ENCODE data around the gene BCKDHB. TPM values are rescaled to one million over a fixed set of nuclear protein-coding genes. Genes with fewer than 3 reads are reported as not detected.

The BCKDHB gene
- total RNA-seq, 2 donors from 2014 or later = 10.3 to 13.2 TPM

DNA sequence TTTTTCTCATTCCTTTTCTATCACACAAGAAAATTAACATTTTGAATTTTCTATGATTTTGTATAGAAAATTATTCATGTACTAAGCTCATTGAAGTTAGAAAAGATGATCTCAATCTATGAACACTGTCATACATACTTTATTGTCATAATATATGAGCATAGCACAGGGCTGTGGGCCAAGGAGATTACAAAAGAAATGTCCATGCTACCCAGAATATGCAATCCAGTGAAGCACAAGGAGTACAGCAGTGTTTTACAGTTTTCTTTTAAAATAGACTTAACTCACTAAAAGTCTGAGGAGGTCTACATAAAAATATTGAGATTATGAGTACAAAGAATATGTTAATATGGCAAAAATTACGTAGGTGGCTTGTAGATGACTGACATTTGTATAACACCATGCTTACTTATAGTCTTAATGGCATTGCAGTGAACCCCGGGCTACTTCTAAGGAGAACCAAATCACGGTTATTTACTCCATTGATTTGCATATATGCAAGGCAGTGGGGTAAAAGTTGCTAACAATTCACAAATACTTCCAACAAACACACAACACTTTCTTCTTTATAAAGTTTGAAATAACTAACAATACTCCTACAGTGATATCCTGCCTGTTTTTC lies 257.1 kb downstream of the BCKDHB start:
- H3K4me1 Mint-ChIP-seq = no peaks in the 10 kb centered on the region
- no peaks in the 10 kb centered on the region for H3K27me3 Mint-ChIP-seq
- DNase-seq (no peak), ATAC-seq (no peak)
- no peak overlapping the region for H3K27ac Mint-ChIP-seq
- no peaks in the 10 kb centered on the region for H3K36me3 Mint-ChIP-seq (ENCODE audit: low read depth)
- H3K4me3 Mint-ChIP-seq = no peak overlapping the region
- no peaks in the 10 kb centered on the region for H3K9me3 ChIP-seq (ENCODE audit: control insufficient read depth, low read length, poor library complexity, severe bottlenecking)

DNA sequence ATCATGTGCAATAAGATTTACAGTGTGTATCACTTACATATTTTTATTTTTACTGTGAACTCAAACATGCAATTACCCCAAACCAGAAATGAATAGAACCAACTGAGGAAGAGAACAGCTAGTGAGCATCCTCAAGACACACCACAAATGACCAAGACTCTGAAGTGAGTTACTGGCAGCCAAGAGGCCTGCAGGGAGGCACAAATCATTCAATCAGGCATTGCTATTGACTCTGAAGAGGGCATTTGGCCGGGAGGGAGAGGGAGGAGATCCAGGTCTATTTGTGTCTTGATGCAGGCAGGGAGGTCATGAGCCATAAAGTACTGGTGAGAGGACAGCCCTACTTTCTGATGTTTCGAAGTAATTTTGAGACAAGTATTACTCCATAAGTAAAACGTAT lies 257.7 kb downstream of the BCKDHB start:
- H3K4me1 Mint-ChIP-seq = no peaks in the 10 kb centered on the region
- no peak for ATAC-seq

DNA sequence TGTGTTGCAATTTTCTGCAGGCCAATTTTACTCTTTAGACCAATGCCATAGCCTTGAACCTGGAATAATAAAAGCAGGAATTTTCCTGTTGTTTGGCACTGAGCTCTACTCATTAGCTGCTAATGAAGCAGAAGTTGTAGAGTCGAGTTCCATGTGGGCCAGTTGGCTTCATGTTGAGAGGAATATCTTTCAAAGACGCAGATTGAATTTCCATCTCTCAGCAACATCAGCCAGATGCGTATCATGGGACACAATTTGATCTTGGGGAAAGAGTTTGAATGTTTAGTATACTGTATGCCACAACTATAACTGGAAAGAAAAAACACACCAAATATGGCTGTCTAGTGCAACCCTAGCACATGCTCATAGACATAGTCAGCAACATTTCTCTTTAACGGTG lies 259.6 kb downstream of the BCKDHB start:
- H3K27me3 Mint-ChIP-seq = no peaks in the 10 kb centered on the region
- ATAC-seq = no peak
- no peak for DNase-seq
- H3K27ac Mint-ChIP-seq = no peak overlapping the region
- no peaks in the 10 kb centered on the region for H3K36me3 Mint-ChIP-seq (ENCODE audit: low read depth)
- H3K4me1 Mint-ChIP-seq = no peaks in the 10 kb centered on the region
- H3K4me3 Mint-ChIP-seq = no peak overlapping the region
- no peaks in the 10 kb centered on the region for H3K9me3 ChIP-seq (ENCODE audit: control insufficient read depth, low read length, poor library complexity, severe bottlenecking)

More for the DNA sequence above, 257.7 kb downstream of the BCKDHB start:
- no peaks in the 10 kb centered on the region for H3K36me3 Mint-ChIP-seq (ENCODE audit: low read depth)
- no peak overlapping the region for H3K4me3 Mint-ChIP-seq
- H3K27me3 Mint-ChIP-seq = no peaks in the 10 kb centered on the region
- DNase-seq = no peak
- no peaks in the 10 kb centered on the region for H3K9me3 ChIP-seq (ENCODE audit: control insufficient read depth, low read length, poor library complexity, severe bottlenecking)
- no peak overlapping the region for H3K27ac Mint-ChIP-seq

DNA sequence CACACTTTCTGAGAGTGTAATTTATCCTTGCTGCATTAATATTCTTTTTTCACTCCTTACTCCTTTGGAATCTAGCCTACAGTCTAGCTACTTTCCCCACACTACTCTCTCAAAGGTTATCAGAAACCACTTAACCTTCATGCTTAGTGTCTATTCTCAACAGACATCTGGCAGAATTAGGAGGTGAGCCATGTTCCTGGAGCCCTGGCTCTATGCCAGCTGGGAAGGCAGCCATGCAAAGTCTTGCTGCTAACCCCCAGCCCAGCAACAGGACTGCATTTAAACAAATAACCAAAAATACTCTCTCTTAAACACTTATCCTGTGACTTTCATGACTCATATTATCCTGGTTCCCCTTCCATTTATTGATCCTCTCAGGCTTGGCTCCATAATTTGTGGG lies 260.2 kb downstream of the BCKDHB start:
- no peak overlapping the region for H3K27ac Mint-ChIP-seq

DNA sequence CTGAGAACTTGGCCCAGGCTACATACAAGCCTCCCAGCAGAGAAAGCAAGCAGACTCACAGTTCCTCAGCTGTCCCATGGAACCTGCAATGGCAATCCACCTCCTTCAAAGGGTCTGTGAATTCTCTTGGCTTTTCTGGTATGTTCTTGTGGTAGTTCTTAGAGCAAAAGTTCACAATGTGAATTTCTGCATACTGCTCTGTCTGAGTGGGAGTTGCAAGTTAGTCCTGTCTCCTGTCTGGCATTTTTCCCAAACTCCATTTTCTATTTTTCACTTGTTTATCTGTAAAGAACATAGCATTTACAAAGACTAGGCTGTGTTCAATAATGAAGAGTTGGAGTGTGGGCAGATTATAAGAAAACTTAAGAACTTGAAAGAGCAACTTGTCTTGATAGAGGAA lies 269.9 kb downstream of the BCKDHB start:
- Mint-ChIP-seq H3K36me3 (ENCODE audit: low read depth) (no peaks in the 10 kb centered on the region), H3K4me3 (no peak overlapping the region), H3K27me3 (no peaks in the 10 kb centered on the region), H3K4me1 (no peaks in the 10 kb centered on the region), H3K27ac (no peak overlapping the region)
- no peaks in the 10 kb centered on the region for H3K9me3 ChIP-seq (ENCODE audit: control insufficient read depth, low read length, poor library complexity, severe bottlenecking)
- DNase-seq (no peak), ATAC-seq (no peak)

More for the DNA sequence above, 260.2 kb downstream of the BCKDHB start:
- H3K4me1 Mint-ChIP-seq = no peaks in the 10 kb centered on the region
- no peak overlapping the region for H3K4me3 Mint-ChIP-seq
- no peaks in the 10 kb centered on the region for H3K9me3 ChIP-seq (ENCODE audit: control insufficient read depth, low read length, poor library complexity, severe bottlenecking)
- DNase-seq = no peak
- H3K27me3 Mint-ChIP-seq = no peaks in the 10 kb centered on the region
- ATAC-seq = no peak
- H3K36me3 Mint-ChIP-seq (ENCODE audit: low read depth) = no peaks in the 10 kb centered on the region

DNA sequence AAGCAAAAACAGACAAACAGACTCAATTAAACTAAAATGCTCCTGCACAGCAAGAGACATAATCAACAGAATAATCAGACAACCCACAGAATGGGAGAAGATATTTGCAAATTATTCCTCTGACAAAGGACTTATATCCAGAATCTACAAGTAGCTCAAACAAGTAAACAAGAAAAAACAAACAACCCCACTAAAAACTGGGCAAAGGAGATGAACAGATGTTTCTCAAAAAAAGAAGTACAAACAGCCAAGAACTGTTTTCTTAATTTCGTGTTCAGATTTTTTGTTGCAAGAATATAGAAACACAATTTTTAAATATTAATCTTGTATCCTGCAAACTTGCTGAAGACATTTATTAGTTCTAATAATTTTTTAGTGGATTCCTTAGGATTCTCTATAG lies 274.1 kb downstream of the BCKDHB start:
- no peak overlapping the region for H3K27ac Mint-ChIP-seq
- ATAC-seq (no peak), DNase-seq (no peak)
- H3K36me3 Mint-ChIP-seq (ENCODE audit: low read depth) = no peaks in the 10 kb centered on the region
- H3K9me3 ChIP-seq (ENCODE audit: control insufficient read depth, low read length, poor library complexity, severe bottlenecking) = no peaks in the 10 kb centered on the region
- H3K27me3 Mint-ChIP-seq = no peaks in the 10 kb centered on the region
- no peaks in the 10 kb centered on the region for H3K4me1 Mint-ChIP-seq
- H3K4me3 Mint-ChIP-seq = no peak overlapping the region

DNA sequence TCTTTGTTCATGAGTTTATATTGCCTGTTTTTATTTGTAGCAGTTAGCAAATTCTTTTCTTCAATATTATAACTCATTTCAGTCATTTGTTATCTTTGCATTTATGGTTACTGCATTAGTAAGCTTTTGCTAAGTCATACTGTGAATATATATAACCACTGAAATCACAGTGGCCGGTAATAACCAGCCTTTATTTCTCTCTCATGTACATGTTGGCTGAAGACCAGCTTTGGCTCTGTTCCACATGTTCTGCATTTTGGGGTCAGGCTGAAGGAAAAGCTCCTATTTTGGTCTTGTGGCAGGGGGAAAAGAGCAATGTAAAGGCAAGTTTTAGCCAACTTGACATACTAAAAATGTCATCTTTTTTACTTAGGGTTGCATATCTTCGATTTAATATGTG lies 276.3 kb downstream of the BCKDHB start:
- Mint-ChIP-seq H3K27ac (no peak overlapping the region), H3K4me3 (no peak overlapping the region), H3K36me3 (ENCODE audit: low read depth) (no peaks in the 10 kb centered on the region), H3K4me1 (no peaks in the 10 kb centered on the region), H3K27me3 (no peaks in the 10 kb centered on the region)
- ATAC-seq (no peak), DNase-seq (no peak)
- H3K9me3 ChIP-seq (ENCODE audit: control insufficient read depth, low read length, poor library complexity, severe bottlenecking) = no peaks in the 10 kb centered on the region

DNA sequence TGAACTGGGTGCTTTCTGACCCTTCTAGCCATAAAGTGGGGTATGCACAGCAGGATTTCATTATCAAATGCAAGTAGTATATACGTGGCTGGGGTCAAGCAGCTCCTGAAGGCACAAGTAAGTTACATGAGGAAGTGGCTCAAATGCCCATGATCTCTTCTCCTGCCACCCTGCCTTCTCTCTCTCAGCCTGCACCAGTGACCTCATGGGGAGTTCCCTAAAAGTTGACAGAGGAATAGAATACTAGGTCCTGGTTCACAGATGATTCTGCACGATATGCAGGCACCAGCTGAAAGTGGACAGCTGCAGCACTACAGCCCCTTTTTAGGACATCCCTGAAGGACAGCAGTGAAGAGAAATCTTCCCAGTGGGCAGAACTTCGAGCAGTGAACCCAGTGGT lies 282.0 kb downstream of the BCKDHB start:
- no peak for DNase-seq
- no peaks in the 10 kb centered on the region for H3K27me3 Mint-ChIP-seq
- H3K9me3 ChIP-seq (ENCODE audit: control insufficient read depth, low read length, poor library complexity, severe bottlenecking) = no peaks in the 10 kb centered on the region
- H3K27ac Mint-ChIP-seq = no peak overlapping the region
- no peak overlapping the region for H3K4me3 Mint-ChIP-seq
- H3K36me3 Mint-ChIP-seq (ENCODE audit: low read depth) = no peaks in the 10 kb centered on the region
- ATAC-seq = no peak
- H3K4me1 Mint-ChIP-seq = no peaks in the 10 kb centered on the region

Other genes with a start within 250 kb of the BCKDHB start
- 1 to 10 TPM; 3.9 to 5.1 TPM for gene ELOVL4, start 159.1 kb upstream of the BCKDHB start, total RNA-seq
- 1 to 10 TPM in 1 of 2 donors, under 1 TPM in 1; 0.85 to 1.2 TPM for gene TTK, start 102.0 kb upstream of the BCKDHB start, total RNA-seq